OCI-LY1 (cell line): ENCODE data around the gene FARP1.

ENCODE experiments used
- H2AFZ ChIP-seq: fragments of 200-600 bp; sonication (generic), shearing (Covaris generic); 2 replicates; pipeline ENCODE4 v1.6.0; 2014; ENCODE audit warnings: antibody characterized with exemption, mild to moderate bottlenecking, low read length
- H3F3A ChIP-seq: fragments of 200-600 bp; sonication (generic), shearing (Covaris generic); 2 replicates; pipeline ENCODE4 v1.6.0; 2014; ENCODE audit warnings: mild to moderate bottlenecking, antibody characterized with exemption, low read length, moderate library complexity; ENCODE audit not compliant: insufficient read depth
- H3K27ac ChIP-seq: fragments of 200-600 bp; sonication (generic); 2 replicates; pipeline ENCODE4 v1.5.1; 2014; ENCODE audit warnings: low read length, mixed run types, mild to moderate bottlenecking, low read depth; ENCODE audit not compliant: poor library complexity, severe bottlenecking
- H3K27me3 ChIP-seq: fragments of 200-600 bp; sonication (generic); 2 replicates; pipeline ENCODE4 v1.6.0; 2014; ENCODE audit warnings: antibody characterized with exemption, mild to moderate bottlenecking, low read length, moderate library complexity; ENCODE audit not compliant: insufficient read depth
- H3K36me3 ChIP-seq: fragments of 200-600 bp; sonication (generic); 2 replicates; pipeline ENCODE4 v1.6.1; 2014; ENCODE audit warnings: mild to moderate bottlenecking, antibody characterized with exemption, low read length, moderate library complexity, mixed read lengths; ENCODE audit not compliant: insufficient read depth
- H3K4me1 ChIP-seq: fragments of 200-600 bp; sonication (generic); 2 replicates; pipeline ENCODE4 v1.5.1; 2014; ENCODE audit warnings: mild to moderate bottlenecking, low read length, moderate library complexity; ENCODE audit not compliant: insufficient read depth, severe bottlenecking
- H3K4me2 ChIP-seq: fragments of 200-600 bp; sonication (generic), shearing (Covaris generic); 2 replicates; pipeline ENCODE4 v1.6.1; 2014; ENCODE audit warnings: low read length
- H3K4me3 ChIP-seq: fragments of 200-600 bp; sonication (generic); 2 replicates; pipeline ENCODE4 v1.5.1; 2014; ENCODE audit warnings: low read length, low read depth, mild to moderate bottlenecking, mixed read lengths; ENCODE audit not compliant: poor library complexity, severe bottlenecking
- H3K79me2 ChIP-seq: fragments of 200-600 bp; shearing (Covaris generic); 2 replicates; pipeline ENCODE4 v1.6.1; 2016; ENCODE audit warnings: mixed run types, low read length, mixed read lengths; ENCODE audit not compliant: insufficient read depth
- H3K9ac ChIP-seq: fragments of 200-600 bp; sonication (generic), shearing (Covaris generic); 2 replicates; pipeline ENCODE4 v1.6.1; 2014; ENCODE audit warnings: mild to moderate bottlenecking, low read length, mixed read lengths
- H3K9me2 ChIP-seq: fragments of 200-600 bp; sonication (generic), shearing (Covaris generic); 2 replicates; pipeline ENCODE4 v1.6.1; 2014; ENCODE audit warnings: low read depth, mild to moderate bottlenecking, low read length, mixed read lengths
- H3K9me3 ChIP-seq: fragments of 200-600 bp; shearing (Covaris generic); 2 replicates; pipeline ENCODE4 v1.6.1; 2014; ENCODE audit warnings: low read length, mixed read lengths
- H4K20me1 ChIP-seq: fragments of 200-600 bp; sonication (generic), shearing (Covaris generic); 2 replicates; pipeline ENCODE4 v1.6.0; 2016; ENCODE audit warnings: mild to moderate bottlenecking, low read length; ENCODE audit not compliant: insufficient read depth
- CTCF ChIP-seq: fragments of 200-600 bp; sonication (generic), shearing (Covaris generic); IDR thresholded peaks from 2 replicates; pipeline ENCODE4 v1.5.1; 2017; ENCODE audit warnings: mild to moderate bottlenecking, antibody characterized with exemption, low read length, moderate library complexity, mixed read lengths
- EZH2 ChIP-seq: fragments of 200-600 bp; sonication (generic), shearing (Covaris generic); IDR thresholded peaks from 2 replicates; pipeline ENCODE4 v1.8.0; 2017; ENCODE audit warnings: borderline replicate concordance, mixed run types, mild to moderate bottlenecking, antibody characterized with exemption, low read length, moderate library complexity, mixed read lengths

The FARP1 gene

GRCh38 chr13:98299966-98300350 lies 157.1 kb downstream of the FARP1 start:
- no peak overlapping the region for H3K27ac ChIP-seq
- no peaks in the 10 kb centered on the region for H3K9me2 ChIP-seq
- H4K20me1 ChIP-seq = no peaks in the 10 kb centered on the region
- H3F3A ChIP-seq = no peaks in the 10 kb centered on the region
- no peak overlapping the region for H3K4me2 ChIP-seq
- no peak overlapping the region for H3K9ac ChIP-seq
- H2AFZ ChIP-seq = no peak overlapping the region
- H3K36me3 ChIP-seq = no peaks in the 10 kb centered on the region
- TF ChIP-seq CTCF (no peak), EZH2 (no peak)
- H3K4me3 ChIP-seq = no peak overlapping the region
- H3K79me2 ChIP-seq = no peaks in the 10 kb centered on the region
- H3K4me1 ChIP-seq = no peaks in the 10 kb centered on the region
- H3K27me3 ChIP-seq = peaks cover 3% of the 10 kb centered on the region; the same call in 1 of the 2 replicates
- no peaks in the 10 kb centered on the region for H3K9me3 ChIP-seq

GRCh38 chr13:98300956-98301641 lies 158.2 kb downstream of the FARP1 start:
- H3K4me3 ChIP-seq = no peak overlapping the region

GRCh38 chr13:98301721-98302120 lies 158.8 kb downstream of the FARP1 start:
- no peaks in the 10 kb centered on the region for H3K4me1 ChIP-seq
- H2AFZ ChIP-seq = no peak overlapping the region
- no peaks in the 10 kb centered on the region for H3K9me3 ChIP-seq
- H3K9ac ChIP-seq = no peak overlapping the region
- H3K27ac ChIP-seq = no peak overlapping the region
- no peak overlapping the region for H3K4me3 ChIP-seq
- no peaks in the 10 kb centered on the region for H4K20me1 ChIP-seq
- peaks cover 3% of the 10 kb centered on the region; the same call in 1 of the 2 replicates for H3K27me3 ChIP-seq
- H3K79me2 ChIP-seq = no peaks in the 10 kb centered on the region
- H3K36me3 ChIP-seq = no peaks in the 10 kb centered on the region
- no peaks in the 10 kb centered on the region for H3F3A ChIP-seq
- no peaks in the 10 kb centered on the region for H3K9me2 ChIP-seq
- no peak for TF ChIP-seq CTCF
- TF ChIP-seq EZH2 = no peak
- no peak overlapping the region for H3K4me2 ChIP-seq

More at GRCh38 chr13:98300956-98301641, 158.2 kb downstream of the FARP1 start:
- Histone ChIP-seq H3K9me2 (no peaks in the 10 kb centered on the region), H3K27me3 (peaks cover 3% of the 10 kb centered on the region; the same call in 1 of the 2 replicates), H3K9ac (no peak overlapping the region), H3K4me2 (no peak overlapping the region), H4K20me1 (no peaks in the 10 kb centered on the region), H3K4me1 (no peaks in the 10 kb centered on the region), H3K36me3 (no peaks in the 10 kb centered on the region), H2AFZ (no peak overlapping the region), H3K9me3 (no peaks in the 10 kb centered on the region), H3F3A (no peaks in the 10 kb centered on the region), H3K79me2 (no peaks in the 10 kb centered on the region), H3K27ac (no peak overlapping the region)
- no peak for TF ChIP-seq CTCF
- TF ChIP-seq EZH2 = no peak
